Measurements from ENCODE around the gene SP7. TPM values are rescaled to one million over a fixed set of nuclear protein-coding genes. Genes with fewer than 3 reads are reported as not detected.

Gene SP7
- total RNA-seq, 1 experiment from 2014 or later, result not detected

GRCh38 chr12:53347905-53348304 is 11.8 kb upstream of the SP7 start:
- Histone ChIP-seq H3K23ac (ENCODE audit: insufficient read length, low read depth, low read length) (no peak overlapping the region), H3K18ac (ENCODE audit: insufficient read length, low read depth, low read length) (no peak overlapping the region), H3K79me2 (ENCODE audit: insufficient read depth, low read length) (no peaks in the 10 kb centered on the region), H3K79me1 (ENCODE audit: insufficient read depth, low read depth, low read length, poor library complexity, severe bottlenecking) (no peaks in the 10 kb centered on the region), H3K56ac (ENCODE audit: insufficient read length, low read depth, low read length) (no peak overlapping the region), H3K9ac (ENCODE audit: extremely low read depth, insufficient read length, low read length) (no peak overlapping the region), H4K91ac (ENCODE audit: insufficient read length, low read depth, low read length) (no peak overlapping the region), H2BK20ac (ENCODE audit: low read depth, low read length, poor library complexity, severe bottlenecking) (no peak overlapping the region), H3K4me1 (ENCODE audit: insufficient read depth, low read length) (no peaks in the 10 kb centered on the region), H3K14ac (ENCODE audit: insufficient read depth, low read length) (no peak overlapping the region), H3K4ac (ENCODE audit: low read depth, low read length) (no peak overlapping the region), H4K5ac (ENCODE audit: insufficient read length, low read depth, low read length) (no peak overlapping the region), H3K27ac (ENCODE audit: insufficient read length, low read depth, low read length) (no peak overlapping the region), H2BK120ac (ENCODE audit: low read depth, low read length, poor library complexity, severe bottlenecking) (no peak overlapping the region), H2BK12ac (ENCODE audit: insufficient read length, low read depth, low read length) (no peak overlapping the region), H2BK15ac (ENCODE audit: low read depth, low read length) (no peak overlapping the region), H3T11ph (ENCODE audit: low read length) (no peak overlapping the region), H2AK5ac (ENCODE audit: insufficient read length, low read length) (no peak overlapping the region), H3K4me2 (ENCODE audit: insufficient read depth, insufficient read length, low read length) (no peak overlapping the region), H2AFZ (ENCODE audit: low read length) (no peak overlapping the region), H3K9me3 (ENCODE audit: control insufficient read depth, low read depth, low read length) (no peaks in the 10 kb centered on the region), H4K8ac (replicated peaks; ENCODE audit: insufficient read length, low read depth, low read length) (no peak overlapping the region), H3K23me2 (ENCODE audit: insufficient read length, low read depth, low read length, poor library complexity, severe bottlenecking) (peaks cover 15% of the 10 kb centered on the region), H2BK5ac (ENCODE audit: insufficient read length, low read length) (no peak overlapping the region), H3K27me3 (ENCODE audit: insufficient read depth, low read length) (no peaks in the 10 kb centered on the region), H4K20me1 (ENCODE audit: control insufficient read depth, insufficient read depth, insufficient read length) (no peaks in the 10 kb centered on the region)
- Mint-ChIP-seq H3K27me3 (ENCODE audit: low read depth) (peaks cover 37% of the 10 kb centered on the region), H3K4me1 (peaks cover 23 to 24% of the 10 kb centered on the region in 2 experiments), H3K9me3 (no peaks in the 10 kb centered on the region; a peak in 2 of 5 replicates), H3K4me3 (no peak overlapping the region), H3K36me3 (ENCODE audit: insufficient read depth in 1 of 3, low read depth in 3 of 3) (no peaks in the 10 kb centered on the region), H3K27ac (no peak overlapping the region)
- TF ChIP-seq CTCF (conservative IDR thresholded peaks at IDR 0.05), result no peak
- DNase-seq, result no peak
- WGBS (ENCODE audit: extremely low coverage, insufficient read length, low lambda C conversion rate), result no CpG with 5 or more reads among the region's 4 CpGs
